ENCODE data around the gene FAM117A. TPM values are rescaled to one million over a fixed set of nuclear protein-coding genes. Genes with fewer than 3 reads are reported as not detected.

FAM117A gene
- total and polyA plus RNA-seq, 2 donors (not counting 3 experiments of a cell fraction or from before 2014, with no cell fraction given): 12.2 to 24.1 TPM

DNA sequence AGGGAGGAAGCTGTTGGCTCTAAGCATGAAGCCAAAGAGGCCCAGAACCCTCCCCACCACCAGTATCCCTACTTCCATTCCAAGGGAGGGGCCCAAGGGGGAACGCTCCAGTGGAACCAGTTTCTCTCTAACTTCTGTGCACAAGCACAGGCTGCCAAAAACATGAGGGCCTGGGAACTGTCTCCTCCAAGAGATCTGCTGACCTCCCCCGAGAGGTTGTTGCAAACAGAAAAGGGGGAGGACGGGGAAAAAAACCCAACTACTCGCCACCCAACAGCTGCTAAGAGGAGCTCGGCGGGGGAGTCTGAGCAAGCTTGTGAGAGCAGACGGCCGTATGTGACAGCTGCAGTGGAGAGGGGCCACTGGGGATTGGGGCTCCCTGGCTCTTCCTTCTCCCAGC is 40.5 kb downstream of the FAM117A start:
- H3K9me3 ChIP-seq (replicated peaks; ENCODE audit: control insufficient read depth, insufficient read depth, low read length): no peaks in the 10 kb centered on the region
- dilution Hi-C loops (cut with MboI; ENCODE audit: extremely low pct_ligation_motif_present, low sequenced_read_pairs): no loop called here
- H3K4me2 ChIP-seq (ENCODE audit: insufficient read depth, low read length): no peak overlapping the region
- ChIA-PET CTCF (no interaction called here), POLR2A (no interaction called here)
- FAIRE-seq (no peak), DNase-seq (ENCODE audit: low read depth, low spot score) (no peak)
- no peaks in the 10 kb centered on the region for H3K79me2 ChIP-seq (ENCODE audit: control insufficient read depth, insufficient read depth, low read length)
- H4K20me1 ChIP-seq (replicated peaks; ENCODE audit: control insufficient read depth, extremely low read depth, insufficient read depth, low read length): no peaks in the 10 kb centered on the region
- peaks cover 0 to 21% of the 10 kb centered on the region in 2 experiments for H3K36me3 ChIP-seq (ENCODE audit: control insufficient read depth in 2 of 2, extremely low read depth in 1 of 2, insufficient read depth in 2 of 2, low read length in 2 of 2)
- H3K27me3 ChIP-seq (ENCODE audit: control insufficient read depth in 2 of 2, insufficient read depth in 2 of 2, low read length in 2 of 2): no peaks in the 10 kb centered on the region
- no peak overlapping the region for H3K27ac ChIP-seq (ENCODE audit: insufficient read depth, low read depth, low read length)
- H3K4me3 ChIP-seq (replicated peaks in 1 of 3; ENCODE audit: insufficient read depth in 1 of 3, low read depth in 1 of 3, low read length in 3 of 3): no peak overlapping the region
- intact Hi-C loops (cut with micrococcal nuclease): no loop called here
- no TSS peak for BruUV-seq (replicated peaks)
- no peak overlapping the region for H2AFZ ChIP-seq (ENCODE audit: low read depth, low read length)
- H3K9ac ChIP-seq (replicated peaks; ENCODE audit: extremely low read depth, insufficient read depth, low read length): no peak overlapping the region
- H3K4me1 ChIP-seq (ENCODE audit: control insufficient read depth, extremely low read depth, insufficient read depth, low read length): no peaks in the 10 kb centered on the region
- TF ChIP-seq POLR2A (IDR thresholded peaks at IDR 0.05; ENCODE audit: low read depth, low read length) (no peak), EZH2 (IDR thresholded peaks at IDR 0.05; ENCODE audit: borderline replicate concordance, low read depth, low read length, severe bottlenecking) (no peak), POLR2AphosphoS5 (IDR thresholded peaks at IDR 0.05; ENCODE audit: insufficient read depth, low read depth, low read length) (no peak), FOS (IDR thresholded peaks at IDR 0.05; ENCODE audit: borderline replicate concordance, insufficient read depth, low read length) (no peak), JUN (IDR thresholded peaks at IDR 0.05; ENCODE audit: borderline replicate concordance, insufficient read depth, insufficient read length, low read depth) (no peak), MAX (IDR thresholded peaks at IDR 0.05; ENCODE audit: insufficient read depth, insufficient read length) (no peak), MYC (IDR thresholded peaks at IDR 0.05; ENCODE audit: low read depth, low read length) (no peak), GATA2 (IDR thresholded peaks at IDR 0.05; ENCODE audit: insufficient read depth, insufficient read length, low read depth, low read length) (no peak)
- TF ChIP-seq, protein P1, sequence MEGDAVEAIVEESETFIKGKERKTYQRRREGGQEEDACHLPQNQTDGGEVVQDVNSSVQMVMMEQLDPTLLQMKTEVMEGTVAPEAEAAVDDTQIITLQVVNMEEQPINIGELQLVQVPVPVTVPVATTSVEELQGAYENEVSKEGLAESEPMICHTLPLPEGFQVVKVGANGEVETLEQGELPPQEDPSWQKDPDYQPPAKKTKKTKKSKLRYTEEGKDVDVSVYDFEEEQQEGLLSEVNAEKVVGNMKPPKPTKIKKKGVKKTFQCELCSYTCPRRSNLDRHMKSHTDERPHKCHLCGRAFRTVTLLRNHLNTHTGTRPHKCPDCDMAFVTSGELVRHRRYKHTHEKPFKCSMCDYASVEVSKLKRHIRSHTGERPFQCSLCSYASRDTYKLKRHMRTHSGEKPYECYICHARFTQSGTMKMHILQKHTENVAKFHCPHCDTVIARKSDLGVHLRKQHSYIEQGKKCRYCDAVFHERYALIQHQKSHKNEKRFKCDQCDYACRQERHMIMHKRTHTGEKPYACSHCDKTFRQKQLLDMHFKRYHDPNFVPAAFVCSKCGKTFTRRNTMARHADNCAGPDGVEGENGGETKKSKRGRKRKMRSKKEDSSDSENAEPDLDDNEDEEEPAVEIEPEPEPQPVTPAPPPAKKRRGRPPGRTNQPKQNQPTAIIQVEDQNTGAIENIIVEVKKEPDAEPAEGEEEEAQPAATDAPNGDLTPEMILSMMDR (IDR thresholded peaks at IDR 0.05; ENCODE audit: extremely low read depth in 1 of 2, insufficient read depth in 1 of 2, low read depth in 1 of 2, low read length in 2 of 2): no peak
- H3K9me1 ChIP-seq (replicated peaks; ENCODE audit: control insufficient read depth, extremely low read depth, insufficient read depth, low read length): no peaks in the 10 kb centered on the region

Measured in endothelial cell of umbilical vein (primary cell).